ENCODE results near the gene CCDC110. TPM values are rescaled to one million over a fixed set of nuclear protein-coding genes. Genes with fewer than 3 reads are reported as not detected.
"Not testable (repeated sequence)": the region's sequence is repeated elsewhere in the genome, so short reads cannot be mapped to it uniquely, and the experiment has no call there.

The CCDC110 gene
- total RNA-seq, 2 donors from 2014 or later, result 0.35 to 6.2 TPM

- Histone ChIP-seq H3K4me1 (ENCODE audit: control insufficient read depth in 1 of 2, low read depth in 2 of 2) (peaks cover 7 to 44% of the 10 kb centered on the region in 2 donors), H3K4me3 (no peak overlapping the region), H3K9me3 (no peaks in the 10 kb centered on the region), H3K27me3 (replicated peaks; ENCODE audit: insufficient read depth) (no peaks in the 10 kb centered on the region), H3K27ac (peak overlapping the region; percentile 33 to 48), H3K36me3 (peaks cover 24% of the 10 kb centered on the region)
- DNase-seq (ENCODE audit: low spot score), result no peak
- ATAC-seq (ENCODE audit: insufficient number of reproducible peaks, low FRiP score, low read depth), result no peak
- TF ChIP-seq, protein P1, sequence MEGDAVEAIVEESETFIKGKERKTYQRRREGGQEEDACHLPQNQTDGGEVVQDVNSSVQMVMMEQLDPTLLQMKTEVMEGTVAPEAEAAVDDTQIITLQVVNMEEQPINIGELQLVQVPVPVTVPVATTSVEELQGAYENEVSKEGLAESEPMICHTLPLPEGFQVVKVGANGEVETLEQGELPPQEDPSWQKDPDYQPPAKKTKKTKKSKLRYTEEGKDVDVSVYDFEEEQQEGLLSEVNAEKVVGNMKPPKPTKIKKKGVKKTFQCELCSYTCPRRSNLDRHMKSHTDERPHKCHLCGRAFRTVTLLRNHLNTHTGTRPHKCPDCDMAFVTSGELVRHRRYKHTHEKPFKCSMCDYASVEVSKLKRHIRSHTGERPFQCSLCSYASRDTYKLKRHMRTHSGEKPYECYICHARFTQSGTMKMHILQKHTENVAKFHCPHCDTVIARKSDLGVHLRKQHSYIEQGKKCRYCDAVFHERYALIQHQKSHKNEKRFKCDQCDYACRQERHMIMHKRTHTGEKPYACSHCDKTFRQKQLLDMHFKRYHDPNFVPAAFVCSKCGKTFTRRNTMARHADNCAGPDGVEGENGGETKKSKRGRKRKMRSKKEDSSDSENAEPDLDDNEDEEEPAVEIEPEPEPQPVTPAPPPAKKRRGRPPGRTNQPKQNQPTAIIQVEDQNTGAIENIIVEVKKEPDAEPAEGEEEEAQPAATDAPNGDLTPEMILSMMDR (IDR thresholded peaks at IDR 0.05), result no peak
These were observed 42.7 kb upstream of the CCDC110 start for GRCh38 chr4:185514182-185514697.

DNA sequence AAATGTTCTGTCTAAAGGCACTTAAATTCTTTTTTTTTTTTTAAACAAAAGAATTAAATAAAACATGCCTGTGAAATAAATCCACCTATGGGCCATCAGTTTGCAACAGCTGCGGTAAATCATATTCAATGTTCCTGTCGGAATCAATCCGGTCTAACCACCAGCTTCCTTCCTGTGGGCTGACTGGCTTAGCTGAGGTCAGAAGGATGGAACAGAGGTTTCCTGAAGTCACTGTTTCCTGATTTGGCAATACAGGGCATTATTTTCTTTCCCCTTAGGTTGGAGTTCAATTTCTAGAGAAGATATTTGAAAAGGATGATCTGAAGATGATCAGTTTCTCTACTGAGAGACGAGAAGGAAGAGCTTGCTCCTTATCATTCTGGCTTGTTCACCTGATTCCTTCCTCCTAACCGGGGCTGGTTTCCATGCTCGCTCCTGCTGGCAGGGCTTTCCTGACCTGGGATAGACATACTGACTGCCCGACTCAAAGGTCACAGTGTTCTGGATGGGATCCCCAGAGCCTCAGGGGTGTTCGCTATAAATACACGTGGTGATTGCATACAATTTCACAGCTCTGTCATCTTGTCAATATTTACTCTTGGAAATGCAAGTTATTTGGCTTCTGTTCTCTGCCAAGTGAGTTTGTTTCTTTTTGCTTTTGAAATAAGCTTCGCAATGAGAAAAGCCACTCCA, 42.1 kb upstream of the CCDC110 start:
- H3K4me1 ChIP-seq (ENCODE audit: control insufficient read depth in 1 of 2, low read depth in 2 of 2), result peaks cover 6 to 44% of the 10 kb centered on the region in 2 donors
- peak; percentile 26 for ATAC-seq (ENCODE audit: insufficient number of reproducible peaks, low FRiP score, low read depth)
- H3K9me3 ChIP-seq, result no peaks in the 10 kb centered on the region
- H3K4me3 ChIP-seq, result no peak overlapping the region
- H3K36me3 ChIP-seq, result peaks cover 22% of the 10 kb centered on the region
- H3K27ac ChIP-seq, result peak overlapping the region; percentile 33 to 48
- no peaks in the 10 kb centered on the region for H3K27me3 ChIP-seq (replicated peaks; ENCODE audit: insufficient read depth)
- no peak for DNase-seq (ENCODE audit: low spot score)
- TF ChIP-seq, protein P1 (IDR thresholded peaks at IDR 0.05), result no peak

DNA sequence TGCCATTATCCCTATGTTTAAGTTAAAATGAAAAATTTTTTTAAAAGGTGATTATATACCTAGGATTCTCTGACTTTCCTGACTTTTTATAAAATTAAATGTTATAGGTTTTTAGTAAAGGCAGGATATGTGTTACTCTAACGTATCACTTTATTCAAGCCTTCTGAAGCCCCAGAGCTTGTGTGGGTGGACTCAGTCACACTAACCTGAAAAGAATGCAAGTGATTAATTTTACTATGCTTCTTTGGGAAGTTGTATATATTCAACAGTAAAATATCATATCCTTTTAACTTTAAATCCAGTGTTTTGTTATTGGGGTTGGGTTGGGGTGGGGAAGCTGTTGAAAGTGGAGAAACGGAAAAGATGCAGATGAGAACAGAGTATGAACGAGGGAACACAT, 41.0 kb upstream of the CCDC110 start:
- TF ChIP-seq, protein P1 (IDR thresholded peaks at IDR 0.05), result no peak
- Histone ChIP-seq H3K27me3 (replicated peaks; ENCODE audit: insufficient read depth) (no peaks in the 10 kb centered on the region), H3K27ac (peak overlapping the region; percentile 33 to 48), H3K9me3 (no peaks in the 10 kb centered on the region), H3K4me3 (no peak overlapping the region), H3K36me3 (peaks cover 20% of the 10 kb centered on the region), H3K4me1 (ENCODE audit: control insufficient read depth in 1 of 2, low read depth in 2 of 2) (peaks cover 6 to 44% of the 10 kb centered on the region in 2 donors)
- DNase-seq (ENCODE audit: low spot score), result no peak
- no peak for ATAC-seq (ENCODE audit: insufficient number of reproducible peaks, low FRiP score, low read depth)

DNA sequence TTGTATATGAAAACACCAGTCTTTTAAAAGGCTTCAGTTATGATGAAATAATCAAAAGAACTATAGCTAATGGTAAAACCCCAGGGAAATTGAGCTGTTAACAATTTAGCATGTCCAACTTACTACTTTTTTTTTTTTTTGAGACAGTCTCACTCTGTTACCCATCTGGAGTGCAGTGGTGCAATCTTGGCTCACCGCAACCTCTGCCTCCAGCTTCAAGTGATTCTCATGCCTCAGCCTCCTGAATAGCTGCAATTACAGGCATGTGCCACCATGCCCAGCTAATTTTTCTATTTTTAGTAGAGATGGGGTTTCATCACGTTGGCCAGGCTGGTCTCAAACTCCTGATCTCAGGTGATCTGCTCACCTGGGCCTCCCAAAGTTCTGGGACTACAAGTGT, 39.7 kb upstream of the CCDC110 start:
- H3K4me1 ChIP-seq (ENCODE audit: control insufficient read depth in 1 of 2, low read depth in 2 of 2), result peaks cover 6 to 36% of the 10 kb centered on the region in 2 donors
- not testable (repeated sequence) for H3K27me3 ChIP-seq (replicated peaks; ENCODE audit: insufficient read depth); H3K4me3 ChIP-seq; H3K9me3 ChIP-seq; DNase-seq (ENCODE audit: low spot score); ATAC-seq (ENCODE audit: insufficient number of reproducible peaks, low FRiP score, low read depth)
- peak overlapping the region; percentile 13 to 40 for H3K27ac ChIP-seq
- H3K36me3 ChIP-seq, result peaks cover 16% of the 10 kb centered on the region

DNA sequence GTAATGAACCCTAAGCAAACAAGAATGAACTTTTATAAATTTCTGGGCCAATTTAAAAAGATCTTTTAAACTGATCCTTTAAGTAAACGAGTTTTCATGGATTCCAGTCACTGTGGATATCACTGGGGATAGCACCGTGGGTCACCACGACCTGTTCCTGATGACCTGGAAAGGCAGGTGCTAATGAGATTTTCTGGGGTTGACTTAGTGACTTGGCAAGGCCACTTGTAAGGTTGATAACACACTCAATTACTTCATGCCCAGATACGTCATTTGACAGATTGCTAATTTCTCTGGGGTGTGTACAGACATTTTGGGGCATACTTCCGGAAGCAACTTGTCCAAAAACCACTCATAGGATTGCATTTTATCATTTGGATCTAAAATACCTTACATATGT, 39.3 kb upstream of the CCDC110 start:
- Histone ChIP-seq H3K36me3 (peaks cover 20% of the 10 kb centered on the region), H3K4me3 (no peak overlapping the region), H3K9me3 (no peaks in the 10 kb centered on the region), H3K27ac (peak overlapping the region in 1 of 2 donors; percentile 2), H3K4me1 (ENCODE audit: control insufficient read depth in 1 of 2, low read depth in 2 of 2) (peaks cover 6 to 36% of the 10 kb centered on the region in 2 donors), H3K27me3 (replicated peaks; ENCODE audit: insufficient read depth) (no peaks in the 10 kb centered on the region)
- TF ChIP-seq, protein P1 (IDR thresholded peaks at IDR 0.05), result no peak
- DNase-seq (ENCODE audit: low spot score) (no peak), ATAC-seq (ENCODE audit: insufficient number of reproducible peaks, low FRiP score, low read depth) (no peak)
